Muscle of leg (tissue), 11 donors: ENCODE data around the gene SCUBE1. TPM values are rescaled to one million over a fixed set of nuclear protein-coding genes. Genes with fewer than 3 reads are reported as not detected.

Experiments used
- DNase-seq: peaks from one replicate; pipeline ENCODE4 v3.0.0; 2013
- H3K27ac ChIP-seq: one replicate; pipeline ENCODE4 v1.5.1; 2013; ENCODE audit warnings: mild to moderate bottlenecking, low read length, control low read depth
- H3K27me3 ChIP-seq: one replicate; pipeline ENCODE4 v1.6.1; 2013; ENCODE audit warnings: low read length; ENCODE audit not compliant: control insufficient read depth, insufficient read depth
- H3K36me3 ChIP-seq: one replicate; pipeline ENCODE4 v1.6.1; 2013; ENCODE audit warnings: low read length; ENCODE audit not compliant: control insufficient read depth, insufficient read depth
- H3K4me1 ChIP-seq: one replicate; pipeline ENCODE4 v1.6.1; 2013; ENCODE audit warnings: low read length; ENCODE audit not compliant: control insufficient read depth, insufficient read depth
- H3K4me3 ChIP-seq: one replicate; pipeline ENCODE4 v1.5.1; 2013; ENCODE audit warnings: low read length, control low read depth
- H3K9me3 ChIP-seq: replicated peaks from 2 replicates; pipeline ENCODE4 v1.6.1; 2013; ENCODE audit warnings: low read depth, low read length; ENCODE audit not compliant: control insufficient read depth
- WGBS: methylation state at CpG from one replicate; pipeline ENCODE4 v1.1.5; 2013; ENCODE audit warnings: missing lambda C conversion rate; ENCODE audit not compliant: insufficient coverage; 5-methylcytosine and 5-hydroxymethylcytosine counted together
- polyA plus RNA-seq, 8 donors: library from polyadenylated mRNA; unstranded; fragments of 120-200 nt; gene quantifications; one replicate each; pipeline versions ENCODE4 v1.2.1 to v1.2.3, GENCODE V29; 2013; ENCODE audit warnings: inconsistent platforms in 1 of 8, low replicate concordance in 1 of 8; ENCODE audit not compliant: insufficient read length in 8 of 8, insufficient read depth in 1 of 8
- total RNA-seq: library from RNA; stranded (reverse); fragments of 120-200 nt; gene quantifications from one replicate; pipeline ENCODE4 v1.2.4, GENCODE V29; 2013

The SCUBE1 gene
- total and polyA plus RNA-seq, 9 donors: 0.13 to 2.1 (median 0.45) TPM

GRCh38 chr22:43171607-43172006, 171.6 kb downstream of the SCUBE1 start:
- Histone ChIP-seq H3K9me3 (no peaks in the 10 kb centered on the region), H3K27ac (no peak overlapping the region), H3K27me3 (no peaks in the 10 kb centered on the region), H3K4me3 (no peak overlapping the region), H3K36me3 (peaks cover 74% of the 10 kb centered on the region), H3K4me1 (no peaks in the 10 kb centered on the region)
- no peak for DNase-seq
- WGBS: 87% methylated on average over 10 of the region's 12 CpGs

GRCh38 chr22:43171019-43171491, 172.1 kb downstream of the SCUBE1 start:
- DNase-seq: no peak
- H3K9me3 ChIP-seq: no peaks in the 10 kb centered on the region
- no peaks in the 10 kb centered on the region for H3K4me1 ChIP-seq
- no peak overlapping the region for H3K27ac ChIP-seq
- 87% methylated on average over 7 of the region's 14 CpGs for WGBS
- H3K27me3 ChIP-seq: no peaks in the 10 kb centered on the region
- no peak overlapping the region for H3K4me3 ChIP-seq
- peaks cover 76% of the 10 kb centered on the region for H3K36me3 ChIP-seq

GRCh38 chr22:43170131-43170480, 173.1 kb downstream of the SCUBE1 start:
- Histone ChIP-seq H3K9me3 (no peaks in the 10 kb centered on the region), H3K4me1 (no peaks in the 10 kb centered on the region), H3K36me3 (peaks cover 72% of the 10 kb centered on the region), H3K27ac (no peak overlapping the region), H3K27me3 (no peaks in the 10 kb centered on the region), H3K4me3 (no peak overlapping the region)
- DNase-seq: no peak
- 92% methylated on average over 5 of the region's 9 CpGs for WGBS

GRCh38 chr22:43169310-43170130, 173.7 kb downstream of the SCUBE1 start:
- no peak overlapping the region for H3K27ac ChIP-seq
- H3K4me1 ChIP-seq: no peaks in the 10 kb centered on the region
- no peaks in the 10 kb centered on the region for H3K27me3 ChIP-seq
- peaks cover 67% of the 10 kb centered on the region for H3K36me3 ChIP-seq
- no peak for DNase-seq
- H3K9me3 ChIP-seq: no peaks in the 10 kb centered on the region
- WGBS: 88% methylated on average over 18 of the region's 23 CpGs
- H3K4me3 ChIP-seq: no peak overlapping the region

GRCh38 chr22:43168471-43169309, 174.5 kb downstream of the SCUBE1 start:
- Histone ChIP-seq H3K27me3 (no peaks in the 10 kb centered on the region), H3K27ac (no peak overlapping the region), H3K4me1 (peaks cover 4% of the 10 kb centered on the region), H3K9me3 (no peaks in the 10 kb centered on the region), H3K36me3 (peaks cover 59% of the 10 kb centered on the region), H3K4me3 (no peak overlapping the region)
- 53% methylated on average over 18 of the region's 25 CpGs for WGBS
- DNase-seq: no peak

GRCh38 chr22:43167001-43167589, 176.1 kb downstream of the SCUBE1 start:
- no peaks in the 10 kb centered on the region for H3K9me3 ChIP-seq
- 88% methylated on average over 17 of the region's 19 CpGs for WGBS
- H3K27ac ChIP-seq: no peak overlapping the region
- no peak overlapping the region for H3K4me3 ChIP-seq
- H3K27me3 ChIP-seq: no peaks in the 10 kb centered on the region
- H3K36me3 ChIP-seq: peaks cover 57% of the 10 kb centered on the region
- peaks cover 10% of the 10 kb centered on the region for H3K4me1 ChIP-seq
- no peak for DNase-seq

GRCh38 chr22:43166132-43166930, 176.8 kb downstream of the SCUBE1 start:
- Histone ChIP-seq H3K4me1 (peaks cover 10% of the 10 kb centered on the region), H3K9me3 (no peaks in the 10 kb centered on the region), H3K27me3 (no peaks in the 10 kb centered on the region), H3K4me3 (no peak overlapping the region), H3K36me3 (peaks cover 50% of the 10 kb centered on the region), H3K27ac (no peak overlapping the region)
- DNase-seq: no peak
- 85% methylated on average over 19 of the region's 23 CpGs for WGBS

- Histone ChIP-seq H3K36me3 (peaks cover 48% of the 10 kb centered on the region), H3K4me1 (peaks cover 11% of the 10 kb centered on the region), H3K27me3 (no peaks in the 10 kb centered on the region), H3K27ac (no peak overlapping the region), H3K9me3 (no peaks in the 10 kb centered on the region), H3K4me3 (no peak overlapping the region)
- DNase-seq: peak; percentile 38
- 16% methylated on average over 14 of the region's 16 CpGs for WGBS
Observed at GRCh38 chr22:43164636-43165035, 178.5 kb downstream of the SCUBE1 start.

GRCh38 chr22:43163241-43163795, 179.9 kb downstream of the SCUBE1 start:
- Histone ChIP-seq H3K4me3 (no peak overlapping the region), H3K36me3 (peaks cover 40% of the 10 kb centered on the region), H3K27me3 (no peaks in the 10 kb centered on the region), H3K4me1 (peaks cover 12% of the 10 kb centered on the region), H3K9me3 (no peaks in the 10 kb centered on the region), H3K27ac (no peak overlapping the region)
- WGBS: 76% methylated on average over 18 of the region's 18 CpGs
- DNase-seq: no peak
